Endothelial cell of umbilical vein (primary cell): ENCODE results near the gene ABLIM2. TPM values are rescaled to one million over a fixed set of nuclear protein-coding genes. Genes with fewer than 3 reads are reported as not detected.

Experiments
- BruUV-seq: library from RNA; stranded (reverse); fragments of 400-500 nt; replicated peaks from 2 replicates; lab custom pipeline; 2021; lab: Mats Ljungman, UMichigan
- CTCF ChIA-PET: fragments of 300-600, 350-600 bp; sonication (Branson Sonifier 250); formaldehyde crosslinking; loops from one replicate; lab custom pipeline; 2021; ENCODE audit warnings: antibody characterized with exemption, inconsistent platforms; lab: Charles Lee
- POLR2A ChIA-PET: fragments of 300-600, 350-600 bp; sonication (Branson Sonifier 250); formaldehyde crosslinking; loops from one replicate; lab custom pipeline; 2021; ENCODE audit warnings: antibody characterized with exemption, inconsistent platforms; lab: Charles Lee
- DNase-seq: peaks from one replicate; pipeline ENCODE4 v3.0.0-alpha.2; 2011; ENCODE audit warnings: low read depth, low spot score
- FAIRE-seq: peaks from 2 replicates; lab custom pipeline; 2011; peaks lifted over from hg19 to GRCh38; lab: Jason Lieb, UNC
- H2AFZ ChIP-seq: 2 replicates; pipeline ENCODE4 v1.6.0; 2012; ENCODE audit warnings: low read depth, low read length, control low read depth, inconsistent platforms
- H3K27ac ChIP-seq: 2 replicates; pipeline ENCODE4 v1.5.1; 2011; ENCODE audit warnings: low read depth, mild to moderate bottlenecking, control low read depth, low read length, moderate library complexity; ENCODE audit not compliant: insufficient read depth
- H3K27me3 ChIP-seq, 2 experiments: 2 replicates each; pipeline versions ENCODE4 v1.6.0 to v1.6.1; 2011; ENCODE audit warnings: low read length in 2 of 2, mixed read lengths in 1 of 2; ENCODE audit not compliant: control insufficient read depth in 2 of 2, insufficient read depth in 2 of 2
- H3K36me3 ChIP-seq, 2 experiments: 2 replicates in 1 of 2; 3 replicates in 1 of 2; pipeline ENCODE4 v1.5.1; 2011; ENCODE audit warnings: low read length in 2 of 2, mild to moderate bottlenecking in 1 of 2, moderate library complexity in 1 of 2; ENCODE audit not compliant: control insufficient read depth in 2 of 2, insufficient read depth in 2 of 2; ENCODE audit errors: extremely low read depth in 1 of 2
- H3K4me1 ChIP-seq: 3 replicates; pipeline ENCODE4 v1.5.1; 2011; ENCODE audit warnings: mild to moderate bottlenecking, low read length; ENCODE audit not compliant: control insufficient read depth, insufficient read depth; ENCODE audit errors: extremely low read depth
- H3K4me2 ChIP-seq: 2 replicates; pipeline ENCODE4 v1.6.1; 2011; ENCODE audit warnings: low read length, control low read depth, mixed read lengths; ENCODE audit not compliant: insufficient read depth
- H3K4me3 ChIP-seq, 3 experiments: fragments of 200-600 bp in 1 of 3; sonication (generic), shearing (Covaris generic) in 1 of 3; replicated peaks in 1 of 3; 2 replicates each; pipeline ENCODE4 v1.5.1; 2011 to 2016; ENCODE audit warnings: control low read depth in 3 of 3, low read length in 3 of 3, mild to moderate bottlenecking in 2 of 3, inconsistent platforms in 1 of 3, low read depth in 1 of 3, moderate library complexity in 1 of 3; ENCODE audit not compliant: insufficient read depth in 1 of 3
- H3K79me2 ChIP-seq: 2 replicates; pipeline ENCODE4 v1.6.0; 2012; ENCODE audit warnings: low read length, inconsistent platforms; ENCODE audit not compliant: control insufficient read depth, insufficient read depth
- H3K9ac ChIP-seq: replicated peaks from 2 replicates; pipeline ENCODE3; 2011; ENCODE audit warnings: low read length, control low read depth; ENCODE audit not compliant: insufficient read depth; ENCODE audit errors: extremely low read depth
- H3K9me1 ChIP-seq: replicated peaks from 3 replicates; pipeline ENCODE4 v1.6.0; 2011; ENCODE audit warnings: mild to moderate bottlenecking, low read length; ENCODE audit not compliant: control insufficient read depth, insufficient read depth; ENCODE audit errors: extremely low read depth
- H3K9me3 ChIP-seq: replicated peaks from 2 replicates; pipeline ENCODE4 v1.5.1; 2012; ENCODE audit warnings: low read length, inconsistent platforms; ENCODE audit not compliant: control insufficient read depth, insufficient read depth
- H4K20me1 ChIP-seq: replicated peaks from 2 replicates; pipeline ENCODE3; 2011; ENCODE audit warnings: mild to moderate bottlenecking, low read length; ENCODE audit not compliant: control insufficient read depth, insufficient read depth; ENCODE audit errors: extremely low read depth
- CTCF ChIP-seq, 2 donors: IDR thresholded peaks; 1 replicate in 1 of 2; 2 replicates in 1 of 2; pipeline ENCODE4 v1.5.1; 2011; ENCODE audit warnings: low read length in 2 of 2, mild to moderate bottlenecking in 2 of 2, moderate library complexity in 2 of 2, control low read depth in 1 of 2, inconsistent platforms in 1 of 2, low read depth in 1 of 2; ENCODE audit not compliant: insufficient read depth in 1 of 2; ENCODE audit errors: extremely low read depth in 1 of 2
- EZH2 ChIP-seq: IDR thresholded peaks from 2 replicates; pipeline ENCODE4 v1.6.1; 2012; ENCODE audit warnings: borderline replicate concordance, low read depth, mild to moderate bottlenecking, moderate library complexity, low read length, inconsistent platforms; ENCODE audit not compliant: severe bottlenecking
- FOS ChIP-seq: IDR thresholded peaks from 2 replicates; pipeline ENCODE4 v1.6.1; 2011; ENCODE audit warnings: mild to moderate bottlenecking, low read length, moderate library complexity, borderline replicate concordance; ENCODE audit not compliant: insufficient read depth
- GATA2 ChIP-seq: IDR thresholded peaks from 2 replicates; pipeline ENCODE4 v1.7.0; 2011; ENCODE audit warnings: low read depth, mild to moderate bottlenecking, moderate library complexity, mixed read lengths, low read length; ENCODE audit not compliant: insufficient read length, insufficient read depth
- JUN ChIP-seq: IDR thresholded peaks from 2 replicates; pipeline ENCODE4 v1.6.1; 2011; ENCODE audit warnings: borderline replicate concordance, low read depth; ENCODE audit not compliant: insufficient read length, insufficient read depth
- MAX ChIP-seq: IDR thresholded peaks from 2 replicates; pipeline ENCODE4 v1.6.1; 2011; ENCODE audit not compliant: insufficient read depth, insufficient read length
- MYC ChIP-seq: IDR thresholded peaks from one replicate; pipeline ENCODE4 v1.6.1; 2011; ENCODE audit warnings: mild to moderate bottlenecking, low read depth, low read length
- POLR2A ChIP-seq: IDR thresholded peaks from 2 replicates; pipeline ENCODE4 v1.6.1; 2012; ENCODE audit warnings: low read depth, mild to moderate bottlenecking, control low read depth, low read length
- POLR2AphosphoS5 ChIP-seq: IDR thresholded peaks from 2 replicates; pipeline ENCODE4 v1.6.1; 2012; ENCODE audit warnings: low read depth, mild to moderate bottlenecking, control low read depth, low read length, moderate library complexity; ENCODE audit not compliant: insufficient read depth
- dilution Hi-C: fragments of 300-500 bp; cut with MboI; formaldehyde crosslinking; loops from one replicate; pipeline ENCODE4 v1.15.0; 2019; ENCODE audit warnings: low sequenced_read_pairs; ENCODE audit not compliant: extremely low pct_ligation_motif_present
- intact Hi-C: fragments of 100-400 bp; cut with micrococcal nuclease; formaldehyde crosslinking; loops from one replicate; pipeline ENCODE4 v1.10.0; 2022
- polyA plus RNA-seq, 4 experiments: library from polyadenylated mRNA; depleted of rRNA in 3 of 4; stranded (reverse) in 3 of 4; unstranded in 1 of 4; fragments of >200 nt; gene quantifications; 2 replicates each; pipeline versions ENCODE4 v1.2.1 to v1.2.3, GENCODE V29; 2011 to 2012; ENCODE audit warnings: missing spikeins in 1 of 4
- total RNA-seq: library from RNA; stranded (reverse); gene quantifications from 2 replicates; pipeline ENCODE4 v1.2.3, GENCODE V29; 2021

The ABLIM2 gene
- total and polyA plus RNA-seq, 2 donors (not counting 3 experiments of a cell fraction or from before 2014, with no cell fraction given) = 0.28 to 0.66 TPM

- TF ChIP-seq POLR2A (no peak), CTCF (IDR thresholded peaks at IDR 0.05; ENCODE audit: extremely low read depth in 1 of 2, insufficient read depth in 1 of 2, low read depth in 1 of 2, low read length in 2 of 2) (no peak), EZH2 (no peak), GATA2 (no peak), MAX (no peak), FOS (no peak), POLR2AphosphoS5 (no peak), JUN (no peak), MYC (no peak)
- Histone ChIP-seq H3K4me2 (no peak overlapping the region), H2AFZ (no peak overlapping the region), H3K27me3 (no peaks in the 10 kb centered on the region), H4K20me1 (no peaks in the 10 kb centered on the region), H3K4me3 (no peak overlapping the region), H3K27ac (no peak overlapping the region), H3K9me3 (no peaks in the 10 kb centered on the region), H3K36me3 (no peaks in the 10 kb centered on the region), H3K79me2 (no peaks in the 10 kb centered on the region), H3K9me1 (no peaks in the 10 kb centered on the region), H3K9ac (no peak overlapping the region), H3K4me1 (no peaks in the 10 kb centered on the region)
- FAIRE-seq = no peak
- BruUV-seq = no TSS peak
- dilution Hi-C loops = no loop called here
- intact Hi-C loops = no loop called here
- POLR2A ChIA-PET = no interaction called here
- DNase-seq = no peak
- CTCF ChIA-PET = no interaction called here
These were observed 163.5 kb downstream of the ABLIM2 start for GRCh38 chr4:7995135-7995534.
